ENCODE results near the gene TMEM72.

GRCh38 chr10:44965104-44965503 lies 54.0 kb downstream of the TMEM72 start:
- TF ChIP-seq CTCF (IDR thresholded peaks at IDR 0.05) (no peak), POLR2A (IDR thresholded peaks at IDR 0.05) (no peak), POLR2AphosphoS5 (IDR thresholded peaks at IDR 0.05; ENCODE audit: insufficient read depth in 1 of 2, low read depth in 1 of 2) (no peak)

Data from vagina (tissue), 2 donors.